ENCODE measurements around the gene REV3L. TPM values are rescaled to one million over a fixed set of nuclear protein-coding genes. Genes with fewer than 3 reads are reported as not detected.
"Not testable (repeated sequence)": the region's sequence is repeated elsewhere in the genome, so short reads cannot be mapped to it uniquely, and the experiment has no call there.

REV3L gene, protein sequence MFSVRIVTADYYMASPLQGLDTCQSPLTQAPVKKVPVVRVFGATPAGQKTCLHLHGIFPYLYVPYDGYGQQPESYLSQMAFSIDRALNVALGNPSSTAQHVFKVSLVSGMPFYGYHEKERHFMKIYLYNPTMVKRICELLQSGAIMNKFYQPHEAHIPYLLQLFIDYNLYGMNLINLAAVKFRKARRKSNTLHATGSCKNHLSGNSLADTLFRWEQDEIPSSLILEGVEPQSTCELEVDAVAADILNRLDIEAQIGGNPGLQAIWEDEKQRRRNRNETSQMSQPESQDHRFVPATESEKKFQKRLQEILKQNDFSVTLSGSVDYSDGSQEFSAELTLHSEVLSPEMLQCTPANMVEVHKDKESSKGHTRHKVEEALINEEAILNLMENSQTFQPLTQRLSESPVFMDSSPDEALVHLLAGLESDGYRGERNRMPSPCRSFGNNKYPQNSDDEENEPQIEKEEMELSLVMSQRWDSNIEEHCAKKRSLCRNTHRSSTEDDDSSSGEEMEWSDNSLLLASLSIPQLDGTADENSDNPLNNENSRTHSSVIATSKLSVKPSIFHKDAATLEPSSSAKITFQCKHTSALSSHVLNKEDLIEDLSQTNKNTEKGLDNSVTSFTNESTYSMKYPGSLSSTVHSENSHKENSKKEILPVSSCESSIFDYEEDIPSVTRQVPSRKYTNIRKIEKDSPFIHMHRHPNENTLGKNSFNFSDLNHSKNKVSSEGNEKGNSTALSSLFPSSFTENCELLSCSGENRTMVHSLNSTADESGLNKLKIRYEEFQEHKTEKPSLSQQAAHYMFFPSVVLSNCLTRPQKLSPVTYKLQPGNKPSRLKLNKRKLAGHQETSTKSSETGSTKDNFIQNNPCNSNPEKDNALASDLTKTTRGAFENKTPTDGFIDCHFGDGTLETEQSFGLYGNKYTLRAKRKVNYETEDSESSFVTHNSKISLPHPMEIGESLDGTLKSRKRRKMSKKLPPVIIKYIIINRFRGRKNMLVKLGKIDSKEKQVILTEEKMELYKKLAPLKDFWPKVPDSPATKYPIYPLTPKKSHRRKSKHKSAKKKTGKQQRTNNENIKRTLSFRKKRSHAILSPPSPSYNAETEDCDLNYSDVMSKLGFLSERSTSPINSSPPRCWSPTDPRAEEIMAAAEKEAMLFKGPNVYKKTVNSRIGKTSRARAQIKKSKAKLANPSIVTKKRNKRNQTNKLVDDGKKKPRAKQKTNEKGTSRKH (N-terminal part only)
- total RNA-seq (2014; rRNA removed; shearing (Covaris generic)): 18.2 and 23.1 TPM in 2 replicates

DNA sequence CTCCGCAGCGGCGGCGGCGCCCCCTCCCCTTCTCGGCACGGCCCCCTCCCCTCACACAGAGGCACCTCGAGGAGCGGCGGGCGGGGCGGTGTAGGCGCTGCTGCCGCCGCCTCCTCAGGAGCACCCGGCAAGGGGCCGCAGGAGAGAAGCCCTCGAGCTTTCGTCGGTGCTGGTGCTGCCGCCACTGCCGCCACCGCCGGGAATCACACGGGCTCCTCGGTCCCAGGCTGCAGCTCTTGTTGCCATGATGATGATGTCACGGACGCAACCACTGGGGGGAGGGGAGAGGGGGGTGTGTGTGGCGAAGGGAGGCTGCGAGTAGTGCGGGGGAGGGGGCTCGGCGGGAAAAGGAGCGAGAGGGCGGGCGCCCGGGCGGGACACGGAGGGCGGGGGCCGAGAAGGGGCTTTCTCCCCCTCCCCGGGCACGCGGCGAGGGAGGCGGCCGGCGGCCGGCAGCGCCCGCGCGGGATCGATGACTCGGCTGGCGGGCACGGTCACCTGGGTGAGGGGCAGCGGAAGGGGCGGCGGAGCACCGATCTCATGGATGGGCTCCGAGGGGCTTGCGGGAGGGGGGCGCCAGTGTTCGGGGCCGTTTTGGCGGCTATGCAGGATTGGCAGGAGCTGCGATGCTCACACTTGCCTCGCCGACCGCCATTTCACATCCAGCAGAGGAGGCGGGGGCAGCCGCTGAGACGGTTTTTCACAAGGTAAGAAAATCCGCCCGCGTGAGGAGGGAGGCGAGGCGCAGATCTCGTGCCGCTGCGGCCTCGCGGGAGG lies at the start of gene REV3L:
TSS of gene REV3L (minus strand) at position 260 of the 777 bp plus-strand sequence. CDS start 330 bp downstream, outside the sequence.
- peak; percentile 94 for DNase-seq (ENCODE audit: low read depth)

DNA sequence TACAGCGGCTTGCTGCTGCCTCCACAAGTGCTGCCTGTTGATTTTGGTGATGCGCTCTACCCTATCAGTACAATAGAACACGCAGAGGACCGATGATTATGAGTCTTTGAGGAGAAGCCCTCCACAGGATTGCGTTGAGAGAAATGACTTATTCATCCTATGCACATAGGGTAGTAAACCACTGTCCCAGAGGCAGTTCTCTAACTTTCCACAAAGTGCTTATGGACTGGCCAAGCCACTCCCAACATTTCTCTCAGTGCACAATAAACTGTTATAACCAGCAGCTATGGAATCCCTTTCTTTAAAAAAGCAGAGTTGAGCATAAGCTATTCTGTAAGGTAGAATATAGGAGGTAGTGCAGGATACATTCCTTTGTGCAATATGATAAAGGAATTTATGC lies 48.2 kb upstream of the REV3L start:
- no peak for DNase-seq (ENCODE audit: low read depth)

- DNase-seq (ENCODE audit: low read depth): no peak
Measured at GRCh38 chr6:111530667-111531066, 47.6 kb upstream of the REV3L start.

GRCh38 chr6:111530218-111530617 lies 47.2 kb upstream of the REV3L start:
- no peak for DNase-seq (ENCODE audit: low read depth)

DNA sequence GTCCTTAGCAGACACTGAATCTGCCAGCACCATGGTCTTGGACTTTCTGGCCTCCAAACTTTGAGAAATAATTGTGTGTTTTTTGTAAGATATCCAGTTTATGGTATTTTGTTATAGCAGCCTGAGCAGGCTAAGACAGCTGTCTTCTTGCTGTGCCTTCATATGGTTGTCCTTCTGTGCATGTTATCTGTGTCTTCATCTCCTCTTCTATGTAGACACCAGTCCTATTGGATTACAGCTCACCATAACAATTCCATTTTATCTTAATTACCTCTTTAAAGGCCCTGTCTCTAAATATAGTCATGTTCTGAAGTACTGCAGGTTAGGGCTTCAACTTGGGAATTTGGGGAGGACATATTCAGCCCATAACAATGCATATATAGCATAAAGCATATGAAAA lies 44.3 kb upstream of the REV3L start:
- no peak for DNase-seq (ENCODE audit: low read depth)

DNA sequence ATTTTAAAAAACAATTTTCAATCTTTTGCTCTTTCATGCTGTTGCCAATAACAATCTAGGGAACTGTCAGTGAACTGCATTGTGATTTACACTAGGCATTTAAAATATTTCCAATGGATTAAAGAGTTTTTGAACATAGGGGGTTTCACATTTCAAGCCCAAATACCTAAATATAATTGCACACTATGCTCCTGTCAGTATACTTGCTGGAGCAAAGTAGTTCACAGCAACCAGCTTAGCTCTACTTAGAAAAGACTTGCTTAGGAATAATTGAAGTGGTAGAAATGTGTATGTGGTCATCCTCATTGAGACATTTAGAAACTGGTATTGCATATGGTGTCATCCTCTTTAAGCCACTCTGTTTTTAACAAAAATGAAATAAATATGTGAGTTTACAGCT lies 41.7 kb upstream of the REV3L start:
- DNase-seq (ENCODE audit: low read depth): no peak

- no peak for DNase-seq (ENCODE audit: low read depth)
Measured at GRCh38 chr6:111524252-111524651, 41.2 kb upstream of the REV3L start.

GRCh38 chr6:111523484-111524167 lies 40.6 kb upstream of the REV3L start:
- DNase-seq (ENCODE audit: low read depth): no peak

- no peak for DNase-seq (ENCODE audit: low read depth)
Measured at GRCh38 chr6:111522393-111523020, 39.5 kb upstream of the REV3L start.

- DNase-seq (ENCODE audit: low read depth): peak; percentile 24
Measured at GRCh38 chr6:111521497-111522270, 38.7 kb upstream of the REV3L start.

- no peak for DNase-seq (ENCODE audit: low read depth)
Measured at GRCh38 chr6:111520524-111520923, 37.5 kb upstream of the REV3L start.

DNA sequence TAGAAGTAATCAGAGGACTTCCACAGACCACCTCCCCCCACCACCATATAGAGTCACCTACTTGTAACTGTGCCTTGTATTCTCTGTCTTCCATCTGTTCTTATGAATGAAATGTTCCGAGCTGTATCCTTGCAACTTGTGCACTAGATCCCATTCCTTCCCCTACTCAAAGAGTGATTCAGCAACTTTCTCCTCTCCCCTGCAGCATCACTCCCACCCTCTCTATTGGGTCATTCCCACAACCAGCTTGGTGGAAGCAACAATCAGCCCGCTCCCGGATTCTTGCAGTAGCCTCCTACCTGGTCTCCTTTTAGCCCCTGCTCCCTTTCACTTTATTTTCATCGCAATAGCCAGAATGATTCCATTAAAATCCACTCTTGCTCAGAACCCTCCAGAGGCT lies 34.9 kb upstream of the REV3L start:
- DNase-seq (ENCODE audit: low read depth): no peak

DNA sequence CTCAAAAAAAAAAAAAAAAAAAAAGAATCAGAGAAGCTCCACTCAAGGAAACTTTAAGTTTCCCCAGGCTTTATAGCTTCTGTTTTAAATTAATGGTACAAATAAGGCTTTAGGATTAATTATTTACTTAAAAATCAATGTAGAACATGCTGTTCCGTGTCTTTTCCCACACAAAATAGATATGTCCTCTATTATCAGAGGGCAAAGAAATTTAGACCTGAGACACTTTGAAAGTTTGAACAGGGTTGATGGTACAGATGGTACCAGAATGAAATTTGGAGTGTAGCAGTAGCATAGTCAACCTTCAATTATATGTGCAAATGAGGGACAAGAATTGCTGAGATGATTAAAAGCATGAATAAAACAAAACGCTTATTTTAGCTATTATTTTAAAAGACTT lies 32.2 kb upstream of the REV3L start:
- DNase-seq (ENCODE audit: low read depth): no peak

- DNase-seq (ENCODE audit: low read depth): not testable (repeated sequence)
Measured at GRCh38 chr6:111514531-111514930, 31.5 kb upstream of the REV3L start.

- not testable (repeated sequence) for DNase-seq (ENCODE audit: low read depth)
Measured at GRCh38 chr6:111507219-111507618, 24.2 kb upstream of the REV3L start.

- DNase-seq (ENCODE audit: low read depth): not testable (repeated sequence)
Measured at GRCh38 chr6:111505498-111505897, 22.5 kb upstream of the REV3L start.

- DNase-seq (ENCODE audit: low read depth): no peak
Measured at GRCh38 chr6:111503660-111504059, 20.6 kb upstream of the REV3L start.

DNA sequence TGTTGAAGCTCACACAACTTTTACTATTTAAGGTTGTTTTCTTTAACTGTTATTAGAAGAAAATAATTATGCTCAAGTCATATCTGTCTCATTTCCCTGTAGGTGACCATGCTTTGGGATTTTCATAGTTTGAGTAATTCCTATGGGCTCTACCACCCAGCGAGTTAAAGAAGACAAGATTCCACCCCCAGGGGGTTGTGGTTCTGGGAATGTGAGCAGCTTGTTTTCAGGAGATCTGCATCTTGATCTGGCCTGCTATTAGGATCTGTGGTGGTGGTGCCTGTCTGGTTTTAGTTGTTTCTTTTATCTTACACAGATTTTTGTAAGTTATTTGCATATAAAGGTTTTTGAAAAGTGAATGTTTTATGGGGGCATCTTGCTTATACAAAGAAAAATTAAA lies 20.2 kb upstream of the REV3L start:
- peak; percentile 86 for DNase-seq (ENCODE audit: low read depth)

DNA sequence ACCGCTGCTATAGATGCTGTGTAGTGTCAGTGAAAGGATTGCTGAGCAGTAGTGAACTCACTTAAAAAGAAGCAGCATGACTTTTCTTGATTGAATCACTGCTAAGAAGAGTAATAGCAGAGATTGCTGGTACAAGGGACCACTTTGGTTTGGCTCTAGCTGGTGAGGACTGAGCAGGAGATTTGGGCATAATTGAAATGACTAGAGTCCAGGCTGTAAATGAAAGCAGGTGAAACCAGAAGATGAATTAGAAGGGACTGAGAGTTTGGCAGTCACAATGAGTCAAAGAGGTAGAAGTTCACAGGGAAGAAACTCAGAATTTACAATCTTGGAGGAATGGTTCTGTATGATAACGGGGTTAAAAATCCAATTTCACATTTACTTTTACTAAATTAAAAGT lies 19.1 kb upstream of the REV3L start:
- no peak for DNase-seq (ENCODE audit: low read depth)
